Endothelial cell of umbilical vein (primary cell): ENCODE results near the gene GALT. TPM values are rescaled to one million over a fixed set of nuclear protein-coding genes. Genes with fewer than 3 reads are reported as not detected.

Source experiments
- BruUV-seq: library from RNA; stranded (reverse); fragments of 400-500 nt; replicated peaks from 2 replicates; lab custom pipeline; 2021; lab: Mats Ljungman, UMichigan
- CTCF ChIA-PET: fragments of 300-600, 350-600 bp; sonication (Branson Sonifier 250); formaldehyde crosslinking; loops from one replicate; lab custom pipeline; 2021; ENCODE audit warnings: antibody characterized with exemption, inconsistent platforms; lab: Charles Lee
- POLR2A ChIA-PET: fragments of 300-600, 350-600 bp; sonication (Branson Sonifier 250); formaldehyde crosslinking; loops from one replicate; lab custom pipeline; 2021; ENCODE audit warnings: antibody characterized with exemption, inconsistent platforms; lab: Charles Lee
- DNase-seq: peaks from one replicate; pipeline ENCODE4 v3.0.0-alpha.2; 2011; ENCODE audit warnings: low read depth, low spot score
- FAIRE-seq: peaks from 2 replicates; lab custom pipeline; 2011; peaks lifted over from hg19 to GRCh38; lab: Jason Lieb, UNC
- H2AFZ ChIP-seq: 2 replicates; pipeline ENCODE4 v1.6.0; 2012; ENCODE audit warnings: low read depth, low read length, control low read depth, inconsistent platforms
- H3K27ac ChIP-seq: 2 replicates; pipeline ENCODE4 v1.5.1; 2011; ENCODE audit warnings: low read depth, mild to moderate bottlenecking, control low read depth, low read length, moderate library complexity; ENCODE audit not compliant: insufficient read depth
- H3K27me3 ChIP-seq, 2 experiments: 2 replicates each; pipeline versions ENCODE4 v1.6.0 to v1.6.1; 2011; ENCODE audit warnings: low read length in 2 of 2, mixed read lengths in 1 of 2; ENCODE audit not compliant: control insufficient read depth in 2 of 2, insufficient read depth in 2 of 2
- H3K36me3 ChIP-seq, 2 experiments: 2 replicates in 1 of 2; 3 replicates in 1 of 2; pipeline ENCODE4 v1.5.1; 2011; ENCODE audit warnings: low read length in 2 of 2, mild to moderate bottlenecking in 1 of 2, moderate library complexity in 1 of 2; ENCODE audit not compliant: control insufficient read depth in 2 of 2, insufficient read depth in 2 of 2; ENCODE audit errors: extremely low read depth in 1 of 2
- H3K4me1 ChIP-seq: 3 replicates; pipeline ENCODE4 v1.5.1; 2011; ENCODE audit warnings: mild to moderate bottlenecking, low read length; ENCODE audit not compliant: control insufficient read depth, insufficient read depth; ENCODE audit errors: extremely low read depth
- H3K4me2 ChIP-seq: 2 replicates; pipeline ENCODE4 v1.6.1; 2011; ENCODE audit warnings: low read length, control low read depth, mixed read lengths; ENCODE audit not compliant: insufficient read depth
- H3K4me3 ChIP-seq, 3 experiments: fragments of 200-600 bp in 1 of 3; sonication (generic), shearing (Covaris generic) in 1 of 3; replicated peaks in 1 of 3; 2 replicates each; pipeline ENCODE4 v1.5.1; 2011 to 2016; ENCODE audit warnings: control low read depth in 3 of 3, low read length in 3 of 3, mild to moderate bottlenecking in 2 of 3, inconsistent platforms in 1 of 3, low read depth in 1 of 3, moderate library complexity in 1 of 3; ENCODE audit not compliant: insufficient read depth in 1 of 3
- H3K79me2 ChIP-seq: 2 replicates; pipeline ENCODE4 v1.6.0; 2012; ENCODE audit warnings: low read length, inconsistent platforms; ENCODE audit not compliant: control insufficient read depth, insufficient read depth
- H3K9ac ChIP-seq: replicated peaks from 2 replicates; pipeline ENCODE3; 2011; ENCODE audit warnings: low read length, control low read depth; ENCODE audit not compliant: insufficient read depth; ENCODE audit errors: extremely low read depth
- H3K9me1 ChIP-seq: replicated peaks from 3 replicates; pipeline ENCODE4 v1.6.0; 2011; ENCODE audit warnings: mild to moderate bottlenecking, low read length; ENCODE audit not compliant: control insufficient read depth, insufficient read depth; ENCODE audit errors: extremely low read depth
- H3K9me3 ChIP-seq: replicated peaks from 2 replicates; pipeline ENCODE4 v1.5.1; 2012; ENCODE audit warnings: low read length, inconsistent platforms; ENCODE audit not compliant: control insufficient read depth, insufficient read depth
- H4K20me1 ChIP-seq: replicated peaks from 2 replicates; pipeline ENCODE3; 2011; ENCODE audit warnings: mild to moderate bottlenecking, low read length; ENCODE audit not compliant: control insufficient read depth, insufficient read depth; ENCODE audit errors: extremely low read depth
- CTCF ChIP-seq, 2 donors: IDR thresholded peaks; 1 replicate in 1 of 2; 2 replicates in 1 of 2; pipeline ENCODE4 v1.5.1; 2011; ENCODE audit warnings: low read length in 2 of 2, mild to moderate bottlenecking in 2 of 2, moderate library complexity in 2 of 2, control low read depth in 1 of 2, inconsistent platforms in 1 of 2, low read depth in 1 of 2; ENCODE audit not compliant: insufficient read depth in 1 of 2; ENCODE audit errors: extremely low read depth in 1 of 2
- GATA2 ChIP-seq: IDR thresholded peaks from 2 replicates; pipeline ENCODE4 v1.7.0; 2011; ENCODE audit warnings: low read depth, mild to moderate bottlenecking, moderate library complexity, mixed read lengths, low read length; ENCODE audit not compliant: insufficient read length, insufficient read depth
- JUN ChIP-seq: IDR thresholded peaks from 2 replicates; pipeline ENCODE4 v1.6.1; 2011; ENCODE audit warnings: borderline replicate concordance, low read depth; ENCODE audit not compliant: insufficient read length, insufficient read depth
- MAX ChIP-seq: IDR thresholded peaks from 2 replicates; pipeline ENCODE4 v1.6.1; 2011; ENCODE audit not compliant: insufficient read depth, insufficient read length
- MYC ChIP-seq: IDR thresholded peaks from one replicate; pipeline ENCODE4 v1.6.1; 2011; ENCODE audit warnings: mild to moderate bottlenecking, low read depth, low read length
- POLR2A ChIP-seq: IDR thresholded peaks from 2 replicates; pipeline ENCODE4 v1.6.1; 2012; ENCODE audit warnings: low read depth, mild to moderate bottlenecking, control low read depth, low read length
- dilution Hi-C: fragments of 300-500 bp; cut with MboI; formaldehyde crosslinking; loops from one replicate; pipeline ENCODE4 v1.15.0; 2019; ENCODE audit warnings: low sequenced_read_pairs; ENCODE audit not compliant: extremely low pct_ligation_motif_present
- intact Hi-C: fragments of 100-400 bp; cut with micrococcal nuclease; formaldehyde crosslinking; loops from one replicate; pipeline ENCODE4 v1.10.0; 2022
- polyA plus RNA-seq, 4 experiments: library from polyadenylated mRNA; depleted of rRNA in 3 of 4; stranded (reverse) in 3 of 4; unstranded in 1 of 4; fragments of >200 nt; gene quantifications; 2 replicates each; pipeline versions ENCODE4 v1.2.1 to v1.2.3, GENCODE V29; 2011 to 2012; ENCODE audit warnings: missing spikeins in 1 of 4
- total RNA-seq: library from RNA; stranded (reverse); gene quantifications from 2 replicates; pipeline ENCODE4 v1.2.3, GENCODE V29; 2021

GALT gene
- total and polyA plus RNA-seq, 2 donors (not counting 3 experiments of a cell fraction or from before 2014, with no cell fraction given): 36.6 to 58.5 TPM

- Histone ChIP-seq H3K27me3 (peaks cover 15 to 16% of the 10 kb centered on the region in 2 experiments), H3K4me1 (peaks cover 16% of the 10 kb centered on the region), H3K9me1 (no peaks in the 10 kb centered on the region), H3K9ac (no peak overlapping the region), H3K4me2 (no peak overlapping the region), H4K20me1 (no peaks in the 10 kb centered on the region), H3K27ac (no peak overlapping the region), H2AFZ (no peak overlapping the region), H3K79me2 (peaks cover 19% of the 10 kb centered on the region), H3K9me3 (no peaks in the 10 kb centered on the region), H3K4me3 (no peak overlapping the region), H3K36me3 (peaks cover 0 to 2% of the 10 kb centered on the region in 2 experiments)
- FAIRE-seq (no peak), DNase-seq (no peak)
- CTCF ChIA-PET: interaction anchor here (0.6 to 4.0 kb wide), 19 partner anchors 9 to 254 kb away, joined by 3 to 130 read pairs (median 9); partner anchors contain the start of genes DCTN3, GALT and RPP25L
- TF ChIP-seq MYC (no peak), GATA2 (no peak), JUN (no peak), POLR2A (no peak)
- dilution Hi-C loops: no loop called here
- TSS peak; percentile 62 for BruUV-seq
- POLR2A ChIA-PET: interaction anchor here (0.7 kb wide), 1 partner anchor 23 kb away, joined by 3 read pairs; the partner anchor contains the start of gene RPP25L
- intact Hi-C loops: loop anchor here (1.0 kb wide), 2 partner anchors 22 to 86 kb away; partner anchors contain the start of gene RPP25L
These were observed 11.8 kb upstream of the GALT start for GRCh38 chr9:34634551-34635248.

GRCh38 chr9:34635556-34635955 lies 10.9 kb upstream of the GALT start:
- Histone ChIP-seq H3K9me3 (no peaks in the 10 kb centered on the region), H3K27ac (no peak overlapping the region), H2AFZ (no peak overlapping the region), H3K79me2 (peaks cover 19% of the 10 kb centered on the region), H3K36me3 (peaks cover 0 to 2% of the 10 kb centered on the region in 2 experiments), H3K4me1 (peaks cover 16% of the 10 kb centered on the region), H3K9me1 (no peaks in the 10 kb centered on the region), H3K27me3 (peaks cover 7 to 8% of the 10 kb centered on the region in 2 experiments), H3K4me3 (no peak overlapping the region), H4K20me1 (no peaks in the 10 kb centered on the region), H3K9ac (no peak overlapping the region), H3K4me2 (no peak overlapping the region)
- dilution Hi-C loops (no loop called here), intact Hi-C loops (no loop called here)
- no peak for FAIRE-seq
- CTCF ChIA-PET: interaction anchor here (0.6 to 4.0 kb wide), 13 partner anchors 8 to 231 kb away, joined by 3 to 130 read pairs (median 19); partner anchors contain the start of genes DCTN3, GALT and RPP25L
- no peak for DNase-seq
- TF ChIP-seq MAX (no peak), CTCF (IDR thresholded peaks at IDR 0.05; ENCODE audit: extremely low read depth in 1 of 2, insufficient read depth in 1 of 2, low read depth in 1 of 2, low read length in 2 of 2) (no peak)
- POLR2A ChIA-PET: interaction anchor here (0.6 to 0.7 kb wide), 2 partner anchors 13 to 23 kb away, joined by 3 to 5 read pairs; partner anchors contain the start of gene RPP25L
- no TSS peak for BruUV-seq
